ENCODE measurements around the gene SLC34A1.
A peak's percentile ranks its signal among the peaks of the same experiment; 100 is the strongest.
"Not testable (repeated sequence)": the region's sequence is repeated elsewhere in the genome, so short reads cannot be mapped to it uniquely, and the experiment has no call there.

The SLC34A1 gene, protein sequence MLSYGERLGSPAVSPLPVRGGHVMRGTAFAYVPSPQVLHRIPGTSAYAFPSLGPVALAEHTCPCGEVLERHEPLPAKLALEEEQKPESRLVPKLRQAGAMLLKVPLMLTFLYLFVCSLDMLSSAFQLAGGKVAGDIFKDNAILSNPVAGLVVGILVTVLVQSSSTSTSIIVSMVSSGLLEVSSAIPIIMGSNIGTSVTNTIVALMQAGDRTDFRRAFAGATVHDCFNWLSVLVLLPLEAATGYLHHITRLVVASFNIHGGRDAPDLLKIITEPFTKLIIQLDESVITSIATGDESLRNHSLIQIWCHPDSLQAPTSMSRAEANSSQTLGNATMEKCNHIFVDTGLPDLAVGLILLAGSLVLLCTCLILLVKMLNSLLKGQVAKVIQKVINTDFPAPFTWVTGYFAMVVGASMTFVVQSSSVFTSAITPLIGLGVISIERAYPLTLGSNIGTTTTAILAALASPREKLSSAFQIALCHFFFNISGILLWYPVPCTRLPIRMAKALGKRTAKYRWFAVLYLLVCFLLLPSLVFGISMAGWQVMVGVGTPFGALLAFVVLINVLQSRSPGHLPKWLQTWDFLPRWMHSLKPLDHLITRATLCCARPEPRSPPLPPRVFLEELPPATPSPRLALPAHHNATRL

GRCh38 chr5:177384134-177384533 is at the start of gene SLC34A1:
SLC34A1 (plus strand) TSS chr5:177384434; CDS start chr5:177385742, 1,308 bp downstream.
- no peak for DNase-seq

DNA sequence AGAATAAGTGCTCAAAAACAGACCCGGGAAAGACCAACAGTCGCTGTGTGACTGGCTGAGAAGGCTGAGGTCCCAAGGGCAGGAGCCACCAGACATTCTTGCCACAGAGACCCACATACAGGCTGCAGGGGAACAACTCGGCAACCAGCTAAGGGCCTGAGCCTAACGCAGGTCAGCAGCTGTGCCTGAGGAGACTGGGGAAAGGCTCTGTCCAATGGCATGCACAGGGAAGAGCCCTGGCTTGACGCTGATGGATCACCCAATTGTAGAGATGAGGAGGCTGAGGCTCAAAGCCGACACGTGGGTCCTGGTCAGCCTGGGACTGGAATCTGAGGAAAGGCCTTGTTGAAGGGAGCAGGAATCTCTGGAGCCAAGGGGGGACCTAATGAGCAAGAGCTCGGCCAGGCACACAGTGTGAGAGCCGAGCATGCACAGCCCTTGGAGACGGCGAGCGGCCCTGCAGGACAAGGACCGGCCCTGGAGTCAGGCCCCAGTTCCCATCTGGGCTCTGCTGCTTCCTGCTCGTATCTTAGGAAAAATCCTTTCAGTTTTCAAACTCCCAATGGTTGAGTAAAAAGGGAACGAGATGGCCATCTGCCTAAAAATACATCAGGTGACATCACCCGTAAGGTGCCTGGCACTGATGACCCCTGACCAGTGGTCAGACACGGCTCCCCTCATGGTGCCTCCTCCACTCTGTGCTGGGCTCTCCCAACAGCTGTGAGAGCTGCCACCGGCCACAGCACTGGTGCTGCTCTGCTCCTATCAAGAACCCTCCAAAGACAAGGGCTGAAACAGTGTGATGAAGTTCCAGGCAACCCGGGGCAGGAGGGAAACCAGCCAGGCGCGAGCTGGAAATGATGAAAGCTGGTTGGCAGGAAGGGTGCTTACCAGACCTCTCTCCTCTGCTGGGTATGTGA is 49.2 kb upstream of the SLC34A1 start:
- DNase-seq: no peak

GRCh38 chr5:177335701-177336065 is 48.6 kb upstream of the SLC34A1 start:
- no peak for DNase-seq

- no peak for DNase-seq
Observed at GRCh38 chr5:177336112-177336511, 48.1 kb upstream of the SLC34A1 start.

GRCh38 chr5:177336603-177337494 is 47.4 kb upstream of the SLC34A1 start:
- DNase-seq: no peak

- no peak for DNase-seq
Observed at GRCh38 chr5:177338251-177339106, 45.8 kb upstream of the SLC34A1 start.

DNA sequence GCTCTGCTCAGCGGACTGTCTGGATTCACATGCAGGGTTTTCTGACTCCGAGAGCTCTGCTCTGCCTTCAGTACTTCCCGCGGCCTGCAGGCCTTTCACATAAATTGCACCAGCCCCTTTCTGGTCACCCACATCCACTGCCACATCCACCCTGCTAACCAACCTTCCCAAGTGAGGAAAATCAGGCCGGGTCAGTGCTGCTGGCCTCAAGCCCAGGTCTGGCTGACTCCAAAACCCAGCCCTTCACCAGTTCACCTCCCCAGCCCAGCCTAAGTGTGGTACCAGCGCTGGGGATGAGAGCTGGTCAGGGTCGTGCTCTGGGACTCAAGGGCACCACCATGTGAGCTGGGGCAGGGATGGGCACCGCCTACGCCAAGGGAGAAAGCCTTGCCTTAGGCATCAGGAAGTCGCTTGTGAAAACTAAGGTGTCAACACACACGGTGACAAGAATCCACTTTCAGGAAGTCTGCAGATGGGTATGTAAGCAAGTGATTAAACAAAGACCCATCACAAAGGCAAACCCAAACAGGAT is 45.1 kb upstream of the SLC34A1 start:
- DNase-seq: no peak

DNA sequence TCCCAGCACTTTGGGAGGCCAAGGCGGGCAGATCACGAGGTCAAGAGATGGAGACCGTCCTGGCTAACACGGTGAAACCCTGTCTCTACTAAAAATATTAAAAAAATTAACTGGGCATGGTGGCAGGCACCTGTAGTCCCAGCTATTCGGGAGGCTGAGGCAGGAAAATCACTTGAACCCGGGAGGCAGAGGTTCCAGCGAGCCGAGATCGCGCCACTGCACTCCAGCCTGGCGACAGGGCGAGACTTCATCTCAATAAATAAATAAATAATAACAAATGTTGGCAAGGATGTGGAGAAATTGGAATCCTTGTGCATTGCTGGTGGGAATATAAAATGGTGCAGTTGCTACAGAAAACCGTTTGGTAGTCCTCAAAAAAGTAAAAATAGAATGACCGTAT is 41.2 kb upstream of the SLC34A1 start:
- not testable (repeated sequence) for DNase-seq

GRCh38 chr5:177343777-177344176 is 40.5 kb upstream of the SLC34A1 start:
- no peak for DNase-seq

- DNase-seq: no peak
Observed at GRCh38 chr5:177344891-177345290, 39.3 kb upstream of the SLC34A1 start.

DNA sequence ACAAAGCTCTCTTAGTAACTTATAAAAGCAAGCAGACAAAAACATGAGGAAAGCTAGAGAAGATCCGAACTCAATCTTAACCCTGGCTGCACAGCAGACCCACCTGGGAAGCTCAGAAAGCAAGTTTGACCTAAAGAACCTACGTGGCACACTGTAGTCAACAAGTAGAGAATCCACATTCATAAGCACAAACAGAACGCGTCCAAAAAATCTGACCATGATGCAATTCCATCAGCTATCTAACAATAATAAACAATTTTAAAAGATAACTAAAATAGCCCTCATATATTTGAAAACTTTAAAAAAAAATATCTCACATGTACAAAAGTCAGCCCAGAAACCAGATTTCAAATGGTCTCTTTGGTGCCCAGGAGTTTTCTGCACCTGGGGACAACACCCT is 37.4 kb upstream of the SLC34A1 start:
- no peak for DNase-seq

GRCh38 chr5:177347699-177348098 is 36.5 kb upstream of the SLC34A1 start:
- DNase-seq: no peak

GRCh38 chr5:177349362-177349647 is 34.9 kb upstream of the SLC34A1 start:
- no peak for DNase-seq

GRCh38 chr5:177349762-177350161 is 34.5 kb upstream of the SLC34A1 start:
- no peak for DNase-seq

GRCh38 chr5:177350776-177351391 is 33.4 kb upstream of the SLC34A1 start:
- DNase-seq: no peak

- peak; percentile 99 for DNase-seq
Observed at GRCh38 chr5:177351392-177352329, 32.6 kb upstream of the SLC34A1 start, which contains the start of gene LMAN2. LMAN2 (minus strand) TSS chr5:177351668; CDS start chr5:177351647, 21 bp downstream.

GRCh38 chr5:177353093-177353492 is 31.1 kb upstream of the SLC34A1 start:
- DNase-seq: no peak

- no peak for DNase-seq
Observed at GRCh38 chr5:177354256-177354655, 30.0 kb upstream of the SLC34A1 start.

- DNase-seq: no peak
Observed at GRCh38 chr5:177354711-177355110, 29.5 kb upstream of the SLC34A1 start.
